Measurements from ENCODE around the gene LRBA.

- TF ChIP-seq, protein P1, sequence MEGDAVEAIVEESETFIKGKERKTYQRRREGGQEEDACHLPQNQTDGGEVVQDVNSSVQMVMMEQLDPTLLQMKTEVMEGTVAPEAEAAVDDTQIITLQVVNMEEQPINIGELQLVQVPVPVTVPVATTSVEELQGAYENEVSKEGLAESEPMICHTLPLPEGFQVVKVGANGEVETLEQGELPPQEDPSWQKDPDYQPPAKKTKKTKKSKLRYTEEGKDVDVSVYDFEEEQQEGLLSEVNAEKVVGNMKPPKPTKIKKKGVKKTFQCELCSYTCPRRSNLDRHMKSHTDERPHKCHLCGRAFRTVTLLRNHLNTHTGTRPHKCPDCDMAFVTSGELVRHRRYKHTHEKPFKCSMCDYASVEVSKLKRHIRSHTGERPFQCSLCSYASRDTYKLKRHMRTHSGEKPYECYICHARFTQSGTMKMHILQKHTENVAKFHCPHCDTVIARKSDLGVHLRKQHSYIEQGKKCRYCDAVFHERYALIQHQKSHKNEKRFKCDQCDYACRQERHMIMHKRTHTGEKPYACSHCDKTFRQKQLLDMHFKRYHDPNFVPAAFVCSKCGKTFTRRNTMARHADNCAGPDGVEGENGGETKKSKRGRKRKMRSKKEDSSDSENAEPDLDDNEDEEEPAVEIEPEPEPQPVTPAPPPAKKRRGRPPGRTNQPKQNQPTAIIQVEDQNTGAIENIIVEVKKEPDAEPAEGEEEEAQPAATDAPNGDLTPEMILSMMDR (IDR thresholded peaks at IDR 0.05): no peak
- no peak for TF ChIP-seq E2F1 (CRISPR knock-in tag; IDR thresholded peaks at IDR 0.05)
- TF ChIP-seq NFYB (CRISPR knock-in tag; conservative IDR thresholded peaks at IDR 0.05; ENCODE audit: low read depth): no peak
- no peak for TF ChIP-seq NR2C2 (CRISPR knock-in tag; IDR thresholded peaks at IDR 0.05)
- TF ChIP-seq JUN (CRISPR knock-in tag; IDR thresholded peaks at IDR 0.05): no peak
- no peak for TF ChIP-seq MXD4 (CRISPR knock-in tag; IDR thresholded peaks at IDR 0.05; ENCODE audit: borderline replicate concordance)
- no peak for TF ChIP-seq IRF2 (CRISPR knock-in tag; IDR thresholded peaks at IDR 0.05; ENCODE audit: borderline replicate concordance, low read depth)
- TF ChIP-seq MAX (CRISPR knock-in tag; IDR thresholded peaks at IDR 0.05): no peak
- TF ChIP-seq E2F4 (CRISPR knock-in tag; IDR thresholded peaks at IDR 0.05; ENCODE audit: borderline replicate concordance, low read depth): no peak
- no peak for TF ChIP-seq ATF3 (CRISPR knock-in tag; conservative IDR thresholded peaks at IDR 0.05)
- TF ChIP-seq TEAD1 (CRISPR knock-in tag; IDR thresholded peaks at IDR 0.05): no peak
These were observed 444.2 kb downstream of the LRBA start for GRCh38 chr4:150570862-150571261.
